Activated CD8-positive, alpha-beta memory T cell treated with anti-CD3 and anti-CD28 coated beads, Interleukin-2, amount 10 ng/mL, durations not matched to agents 7 days and 5 days (primary cell): ENCODE data around the gene ASPRV1. TPM values are rescaled to one million over a fixed set of nuclear protein-coding genes. Genes with fewer than 3 reads are reported as not detected.
"Not testable (repeated sequence)": the region's sequence is repeated elsewhere in the genome, so short reads cannot be mapped to it uniquely, and the experiment has no call there.

ENCODE experiments used
- ATAC-seq: fragments of 150-1000 bp; cut with Tn5 transposase; one replicate; pipeline ENCODE4 v1.10.0; 2021; ENCODE audit warnings: moderate library complexity
- CTCF ChIA-PET: fragments of 350-600 bp; sonication (Branson Sonifier 250); formaldehyde crosslinking; loops from one replicate; lab custom pipeline; 2021; ENCODE audit warnings: antibody characterized with exemption; lab: Charles Lee
- DNase-seq: peaks from one replicate; pipeline ENCODE4 v3.0.0-alpha.2; 2020
- H3K27ac Mint-ChIP-seq: one replicate; pipeline ENCODE4 v1.8.0; 2021; ENCODE audit warnings: mild to moderate bottlenecking, mixed read lengths
- H3K27me3 Mint-ChIP-seq: one replicate; pipeline ENCODE4 v1.8.0; 2021; ENCODE audit warnings: mixed read lengths
- H3K36me3 Mint-ChIP-seq: one replicate; pipeline ENCODE4 v1.8.0; 2021; ENCODE audit warnings: mild to moderate bottlenecking, mixed read lengths
- H3K4me1 Mint-ChIP-seq: one replicate; pipeline ENCODE4 v1.8.0; 2021; ENCODE audit warnings: mixed read lengths
- H3K4me3 Mint-ChIP-seq: one replicate; pipeline ENCODE4 v1.8.0; 2021; ENCODE audit warnings: mild to moderate bottlenecking, moderate library complexity, mixed read lengths
- H3K9me3 Mint-ChIP-seq: one replicate; pipeline ENCODE4 v1.8.0; 2022; ENCODE audit warnings: low read depth, mixed read lengths
- total RNA-seq, 2 experiments: library from RNA; stranded (reverse); gene quantifications; one replicate each; pipeline ENCODE4 v1.2.3, GENCODE V29; 2021

Gene ASPRV1
- total RNA-seq, 2 experiments from 2014 or later = 1.3 to 1.8 TPM

DNA sequence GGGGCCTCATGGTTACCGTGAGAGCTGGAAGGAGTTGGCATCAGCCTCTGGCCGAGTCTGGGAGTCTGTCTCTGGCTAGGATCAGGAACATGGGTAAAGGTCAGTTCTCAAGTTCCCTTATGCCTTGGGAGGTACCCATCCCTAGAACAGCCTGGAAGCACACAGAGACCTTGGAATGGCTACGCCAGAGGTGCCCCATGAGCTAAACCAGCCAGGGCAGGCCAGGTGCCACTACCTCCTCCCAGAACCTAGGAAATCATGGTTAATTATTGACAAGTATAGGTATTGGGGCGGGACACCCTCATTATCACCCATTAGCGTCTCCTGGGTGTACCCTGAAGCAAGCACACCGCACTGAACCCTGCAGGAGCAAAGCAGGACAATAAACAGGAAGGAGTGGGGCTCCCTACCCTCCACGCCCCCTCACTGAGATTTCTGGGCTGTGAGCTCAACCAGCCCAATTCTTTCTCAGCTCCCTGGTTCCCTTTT is 3.0 kb upstream of the ASPRV1 start:
- no peaks in the 10 kb centered on the region for H3K9me3 Mint-ChIP-seq
- H3K36me3 Mint-ChIP-seq = no peaks in the 10 kb centered on the region
- H3K4me1 Mint-ChIP-seq = peaks cover 2% of the 10 kb centered on the region
- peaks cover 2% of the 10 kb centered on the region for H3K27me3 Mint-ChIP-seq
- no peak overlapping the region for H3K4me3 Mint-ChIP-seq
- ATAC-seq (no peak), DNase-seq (no peak)
- H3K27ac Mint-ChIP-seq = no peak overlapping the region
- CTCF ChIA-PET = interaction anchor here (1.0 kb wide), 1 partner anchor 227 kb away, joined by 3 read pairs; the partner anchor contains the start of gene C2orf42

DNA sequence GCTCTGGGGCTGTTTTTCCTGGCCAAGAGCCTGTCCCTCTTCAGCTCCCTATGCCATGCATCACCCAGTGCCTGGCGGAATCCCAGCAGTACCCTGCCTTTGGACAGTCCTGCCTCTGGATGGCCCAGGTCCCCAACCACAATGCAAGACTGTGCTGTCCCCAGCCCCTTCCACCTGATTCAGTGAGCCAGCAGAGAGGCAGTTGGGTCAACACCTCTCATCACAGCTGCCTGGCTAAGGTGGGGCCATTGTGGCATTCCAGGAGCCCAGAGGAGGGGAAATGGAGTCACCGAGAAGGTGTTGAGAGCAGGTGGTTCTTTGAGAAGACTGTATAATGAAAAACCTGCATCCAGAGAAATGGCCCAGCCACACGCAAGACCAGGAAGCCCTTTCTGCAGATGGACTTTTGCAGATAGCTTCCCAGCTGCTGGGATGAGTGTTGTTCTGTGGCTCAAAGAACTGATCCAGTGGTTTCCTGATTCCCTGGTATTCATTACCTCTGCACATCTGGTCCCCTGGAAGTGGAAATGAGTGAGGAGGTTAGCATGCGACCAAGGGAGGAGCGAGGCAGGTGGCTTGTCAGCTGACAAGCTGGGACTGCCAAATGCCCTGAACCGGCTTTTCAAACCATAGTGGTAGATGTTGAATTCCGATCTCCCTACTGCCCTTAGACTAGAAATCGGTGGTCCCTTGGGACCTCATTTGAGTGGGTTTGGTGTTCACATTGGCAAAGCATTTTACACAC is 1.7 kb upstream of the ASPRV1 start:
- no peaks in the 10 kb centered on the region for H3K9me3 Mint-ChIP-seq
- H3K36me3 Mint-ChIP-seq = no peaks in the 10 kb centered on the region
- CTCF ChIA-PET = interaction anchor here (1.0 kb wide), 1 partner anchor 228 kb away, joined by 3 read pairs; the partner anchor contains the start of gene C2orf42
- H3K4me3 Mint-ChIP-seq = no peak overlapping the region
- H3K27ac Mint-ChIP-seq = no peak overlapping the region
- H3K4me1 Mint-ChIP-seq = peaks cover 4% of the 10 kb centered on the region
- ATAC-seq = no peak
- peaks cover 5% of the 10 kb centered on the region for H3K27me3 Mint-ChIP-seq
- DNase-seq = no peak

DNA sequence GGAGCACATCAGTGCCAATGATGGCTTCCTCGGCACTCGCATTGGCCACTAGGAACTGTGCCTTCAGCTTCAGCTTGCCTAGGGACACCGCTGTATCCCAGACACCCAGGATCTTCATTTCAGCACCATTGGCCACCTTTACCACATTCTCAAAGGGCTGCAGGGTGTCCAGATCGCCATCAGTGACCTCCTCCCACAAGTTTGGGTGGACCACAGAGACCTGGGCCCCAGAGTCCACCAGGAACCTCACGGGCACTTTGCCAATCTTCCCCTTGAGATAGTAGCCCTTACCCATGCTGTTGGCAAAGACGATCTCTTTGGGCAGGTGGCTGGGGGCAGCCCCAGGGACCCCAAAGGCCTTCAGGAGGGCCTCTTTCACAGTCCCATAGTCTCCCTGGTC is 610 bp downstream of the ASPRV1 start:
- Mint-ChIP-seq H3K27ac (no peak overlapping the region), H3K4me3 (no peak overlapping the region), H3K4me1 (peaks cover 11% of the 10 kb centered on the region), H3K9me3 (no peaks in the 10 kb centered on the region), H3K36me3 (no peaks in the 10 kb centered on the region), H3K27me3 (peaks cover 25% of the 10 kb centered on the region)
- no peak for ATAC-seq
- no peak for DNase-seq
- CTCF ChIA-PET = interaction anchor here (0.8 kb wide), 1 partner anchor 13 kb away, joined by 3 read pairs; no protein-coding TSS in a partner anchor

DNA sequence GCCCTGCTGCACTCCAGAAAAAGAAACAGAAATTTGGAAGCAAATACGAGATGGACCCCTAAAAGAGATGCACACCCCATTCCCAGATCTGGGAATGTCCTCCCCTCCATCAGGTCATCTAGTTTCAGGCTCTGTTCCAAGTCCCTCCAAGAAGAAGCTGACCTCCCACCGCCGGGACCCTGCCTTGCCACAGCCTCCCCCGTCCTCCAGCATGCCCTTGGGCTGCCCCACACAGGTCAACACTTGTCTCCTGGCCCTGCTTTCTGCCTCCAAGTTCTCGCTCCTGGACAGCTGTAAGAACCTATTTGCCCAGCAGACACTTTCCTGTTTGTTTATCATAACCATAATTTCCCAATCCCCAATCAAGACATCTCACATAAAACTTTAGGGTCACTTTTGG is 2.0 kb downstream of the ASPRV1 start:
- Mint-ChIP-seq H3K4me3 (no peak overlapping the region), H3K9me3 (no peaks in the 10 kb centered on the region), H3K36me3 (no peaks in the 10 kb centered on the region), H3K27me3 (peaks cover 31% of the 10 kb centered on the region), H3K4me1 (peaks cover 9% of the 10 kb centered on the region), H3K27ac (no peak overlapping the region)
- ATAC-seq (no peak), DNase-seq (no peak)
- CTCF ChIA-PET = interaction anchor here (1.2 kb wide), 1 partner anchor 112 kb away, joined by 3 read pairs; no protein-coding TSS in a partner anchor

DNA sequence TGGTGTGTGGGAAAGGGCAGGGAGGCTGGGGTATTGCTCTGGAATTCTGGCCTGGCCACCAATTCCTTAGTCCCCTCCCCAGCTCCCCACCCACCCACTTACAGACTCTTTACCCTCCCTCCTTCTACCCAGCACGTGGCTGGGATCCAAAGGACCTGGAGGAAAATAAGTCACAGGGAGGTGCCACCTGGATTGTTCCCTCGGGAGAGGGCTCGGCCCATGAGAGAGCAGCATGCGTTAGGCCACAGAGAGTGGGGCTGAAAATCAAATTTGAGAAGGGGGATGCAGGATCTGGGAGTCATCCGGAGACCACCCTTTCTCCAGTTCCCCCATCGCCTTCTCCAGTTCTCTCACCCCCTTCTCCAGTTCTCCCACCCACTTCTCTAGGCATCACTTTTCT is 3.0 kb downstream of the ASPRV1 start:
- ATAC-seq = no peak
- CTCF ChIA-PET = interaction anchor here (1.1 to 1.2 kb wide), 2 partner anchors 113 to 180 kb away, joined by 3 read pairs; no protein-coding TSS in a partner anchor

DNA sequence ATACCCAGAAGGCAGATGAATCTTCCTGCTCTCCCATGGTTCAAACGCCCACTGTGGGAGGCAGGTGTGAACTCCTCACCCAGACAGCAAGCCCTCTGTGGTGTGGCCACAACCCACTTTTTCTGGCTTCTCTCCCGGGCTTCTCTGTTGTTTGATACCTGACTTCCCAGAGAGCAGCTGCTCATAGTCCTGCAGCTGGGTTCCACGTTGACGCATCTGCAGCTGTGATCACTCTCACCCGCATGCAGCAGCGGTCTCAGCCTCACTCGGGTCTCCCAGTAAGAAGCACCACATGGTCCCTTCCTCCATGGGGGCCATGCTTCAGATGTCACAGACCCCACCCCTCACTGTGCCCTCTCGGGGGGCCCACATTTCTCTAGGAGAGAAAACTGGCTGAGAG is 3.5 kb downstream of the ASPRV1 start:
- no peaks in the 10 kb centered on the region for H3K9me3 Mint-ChIP-seq
- no peaks in the 10 kb centered on the region for H3K36me3 Mint-ChIP-seq
- CTCF ChIA-PET = interaction anchor here (1.1 kb wide), 1 partner anchor 181 kb away, joined by 3 read pairs; no protein-coding TSS in a partner anchor
- no peak overlapping the region for H3K27ac Mint-ChIP-seq
- ATAC-seq (peak; percentile 36), DNase-seq (no peak)
- peaks cover 31% of the 10 kb centered on the region for H3K27me3 Mint-ChIP-seq
- H3K4me3 Mint-ChIP-seq = no peak overlapping the region
- peaks cover 9% of the 10 kb centered on the region for H3K4me1 Mint-ChIP-seq

More for the DNA sequence above, 3.0 kb downstream of the ASPRV1 start:
- Mint-ChIP-seq H3K4me3 (no peak overlapping the region), H3K27ac (no peak overlapping the region), H3K36me3 (no peaks in the 10 kb centered on the region), H3K9me3 (no peaks in the 10 kb centered on the region), H3K4me1 (peaks cover 9% of the 10 kb centered on the region), H3K27me3 (peaks cover 31% of the 10 kb centered on the region)
- no peak for DNase-seq

DNA sequence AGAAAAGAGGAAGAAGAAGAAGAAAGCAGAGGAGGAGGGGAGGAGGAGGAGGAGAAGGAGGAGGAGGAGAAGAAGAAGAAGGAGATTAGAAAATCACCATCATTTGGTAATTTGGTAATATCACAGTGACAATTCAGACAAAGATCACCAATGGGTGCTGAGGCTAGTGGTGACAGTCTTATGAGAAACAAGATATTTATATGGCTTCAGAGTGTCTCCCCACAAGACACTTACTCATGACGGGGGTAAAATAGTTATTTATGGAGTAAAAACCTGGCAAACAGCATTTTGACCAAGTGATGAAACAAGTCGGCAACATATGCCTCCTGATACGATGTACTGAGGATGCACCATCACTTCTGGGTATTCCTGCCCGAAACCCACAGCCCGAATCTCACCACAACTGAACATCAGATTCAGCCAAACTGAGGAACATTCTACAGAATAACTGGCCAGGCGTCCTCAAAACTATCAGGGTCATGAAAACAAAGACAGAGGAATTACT is 4.9 kb downstream of the ASPRV1 start:
- H3K9me3 Mint-ChIP-seq = no peaks in the 10 kb centered on the region
- H3K27ac Mint-ChIP-seq = no peak overlapping the region
- H3K4me3 Mint-ChIP-seq = no peak overlapping the region
- H3K27me3 Mint-ChIP-seq = peaks cover 31% of the 10 kb centered on the region
- H3K4me1 Mint-ChIP-seq = peaks cover 10% of the 10 kb centered on the region
- H3K36me3 Mint-ChIP-seq = no peaks in the 10 kb centered on the region
- ATAC-seq (no peak), DNase-seq (no peak)
- CTCF ChIA-PET = no interaction called here

DNA sequence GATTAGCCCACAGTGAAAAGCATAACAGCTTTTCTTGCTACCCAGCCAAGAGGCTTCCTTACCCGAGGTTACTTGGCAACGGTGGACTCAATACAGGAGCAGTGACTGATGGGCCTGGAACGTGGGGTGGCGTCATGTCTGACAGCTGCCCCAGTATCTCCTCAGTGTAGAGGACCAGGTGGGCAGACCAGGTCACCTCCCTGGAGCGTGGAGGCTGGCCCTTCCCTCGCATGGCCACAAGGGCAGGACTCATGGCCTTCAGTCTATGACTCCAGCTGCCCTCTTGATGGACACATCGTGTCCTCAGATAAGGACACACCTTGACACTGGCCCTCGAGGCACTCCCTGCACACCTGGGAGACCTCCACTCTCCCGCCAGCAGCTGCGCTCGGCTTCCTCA is 6.4 kb downstream of the ASPRV1 start:
- no peaks in the 10 kb centered on the region for H3K36me3 Mint-ChIP-seq
- no peak for DNase-seq
- H3K9me3 Mint-ChIP-seq = no peaks in the 10 kb centered on the region
- ATAC-seq = no peak
- H3K27ac Mint-ChIP-seq = no peak overlapping the region
- CTCF ChIA-PET = interaction anchor here (0.7 to 1.5 kb wide), 3 partner anchors 8 to 116 kb away, joined by 3 read pairs; no protein-coding TSS in a partner anchor
- peaks cover 31% of the 10 kb centered on the region for H3K27me3 Mint-ChIP-seq
- H3K4me1 Mint-ChIP-seq = peaks cover 10% of the 10 kb centered on the region
- no peak overlapping the region for H3K4me3 Mint-ChIP-seq

DNA sequence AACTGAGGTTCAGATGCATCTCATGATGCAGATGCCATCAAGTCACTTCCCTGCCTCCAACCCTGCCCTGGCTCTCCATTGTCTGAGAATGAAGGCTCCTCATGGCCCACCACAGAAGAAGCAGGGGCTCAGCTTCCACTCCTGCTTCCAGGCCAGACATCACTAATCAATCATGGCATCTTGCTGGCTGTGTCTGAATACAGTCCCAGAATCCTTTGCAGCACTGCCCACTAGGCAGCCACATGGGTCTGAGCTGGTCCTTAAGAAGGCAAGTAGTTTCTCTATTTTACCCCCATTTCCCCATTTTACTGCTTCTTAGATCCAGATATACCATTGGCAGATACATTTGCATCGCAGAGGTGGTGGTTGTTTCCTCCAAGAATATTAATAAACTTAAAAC is 7.3 kb downstream of the ASPRV1 start:
- Mint-ChIP-seq H3K27me3 (peaks cover 26% of the 10 kb centered on the region), H3K4me1 (peaks cover 11% of the 10 kb centered on the region), H3K9me3 (no peaks in the 10 kb centered on the region), H3K4me3 (no peak overlapping the region), H3K36me3 (no peaks in the 10 kb centered on the region), H3K27ac (no peak overlapping the region)
- no peak for DNase-seq
- CTCF ChIA-PET = no interaction called here
- ATAC-seq = no peak

DNA sequence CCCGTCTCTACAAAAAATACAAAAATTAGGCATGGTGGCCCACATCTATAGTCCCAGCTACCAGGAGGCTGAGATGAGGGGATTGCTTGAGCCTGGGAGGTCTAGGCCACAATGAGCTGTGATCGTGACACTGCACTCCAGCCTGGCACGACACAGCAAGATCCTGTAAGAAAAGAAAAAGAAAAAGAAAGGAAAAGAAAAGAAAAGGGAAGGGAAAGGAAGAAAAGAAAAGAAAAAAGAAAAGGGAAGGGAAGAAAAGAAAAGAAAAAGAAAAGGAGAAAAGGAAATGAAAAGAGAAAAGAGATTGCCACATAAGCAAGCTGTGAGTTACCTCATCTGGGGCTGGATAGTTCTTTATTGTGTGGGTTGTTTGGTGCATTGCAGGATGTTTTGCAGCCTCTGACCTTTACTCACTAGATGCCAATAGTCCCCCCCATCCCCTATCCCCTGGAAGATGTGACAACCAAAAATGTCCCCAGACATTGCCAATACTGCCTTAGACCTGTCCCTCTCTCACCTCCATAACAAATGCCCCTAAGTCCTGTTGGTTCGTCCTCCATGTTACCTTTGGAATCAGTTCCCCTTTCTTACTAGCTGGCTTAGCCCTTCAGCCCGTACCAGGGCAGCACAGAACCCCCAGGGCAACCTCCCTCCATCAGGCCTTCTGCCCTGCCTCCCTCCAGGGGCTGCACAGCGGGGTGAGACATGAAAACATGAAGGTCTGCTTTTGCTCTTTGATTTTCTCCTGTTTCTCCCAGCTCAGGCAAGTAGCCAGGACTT is 8.9 kb downstream of the ASPRV1 start:
- no peaks in the 10 kb centered on the region for H3K36me3 Mint-ChIP-seq
- ATAC-seq (no peak), DNase-seq (peak; percentile 27)
- H3K9me3 Mint-ChIP-seq = no peaks in the 10 kb centered on the region
- H3K27me3 Mint-ChIP-seq = peaks cover 23% of the 10 kb centered on the region
- CTCF ChIA-PET = interaction anchor here (1.1 kb wide), 1 partner anchor 119 kb away, joined by 3 read pairs; no protein-coding TSS in a partner anchor
- peak overlapping the region; percentile 56 for H3K27ac Mint-ChIP-seq
- H3K4me1 Mint-ChIP-seq = peaks cover 9% of the 10 kb centered on the region
- H3K4me3 Mint-ChIP-seq = no peak overlapping the region

DNA sequence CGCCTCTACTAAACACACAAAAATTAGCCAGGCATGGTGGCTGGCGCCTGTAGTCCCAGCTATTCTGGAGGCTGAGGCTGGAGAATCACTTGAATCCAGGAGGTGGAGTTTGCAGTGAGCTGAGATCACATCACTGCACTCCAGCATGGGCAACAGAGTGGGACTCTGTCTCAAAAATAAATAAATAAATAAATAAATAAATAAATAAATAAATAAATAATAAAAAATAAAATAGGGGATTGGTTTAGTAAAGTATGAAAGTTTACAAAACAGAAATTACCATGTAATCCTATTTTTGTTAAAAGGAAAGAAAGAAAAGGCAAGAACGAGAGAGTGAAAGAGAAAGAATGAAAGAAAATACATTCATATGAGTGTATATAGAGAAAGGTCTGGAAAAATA is 10.8 kb downstream of the ASPRV1 start:
- peaks cover 26% of the 10 kb centered on the region for H3K4me1 Mint-ChIP-seq
- not testable (repeated sequence) for H3K27me3 Mint-ChIP-seq, H3K9me3 Mint-ChIP-seq, DNase-seq, ATAC-seq, H3K4me3 Mint-ChIP-seq, H3K36me3 Mint-ChIP-seq, H3K27ac Mint-ChIP-seq
- CTCF ChIA-PET = interaction anchor here (0.6 kb wide), 1 partner anchor 64 kb away, joined by 3 read pairs; no protein-coding TSS in a partner anchor

DNA sequence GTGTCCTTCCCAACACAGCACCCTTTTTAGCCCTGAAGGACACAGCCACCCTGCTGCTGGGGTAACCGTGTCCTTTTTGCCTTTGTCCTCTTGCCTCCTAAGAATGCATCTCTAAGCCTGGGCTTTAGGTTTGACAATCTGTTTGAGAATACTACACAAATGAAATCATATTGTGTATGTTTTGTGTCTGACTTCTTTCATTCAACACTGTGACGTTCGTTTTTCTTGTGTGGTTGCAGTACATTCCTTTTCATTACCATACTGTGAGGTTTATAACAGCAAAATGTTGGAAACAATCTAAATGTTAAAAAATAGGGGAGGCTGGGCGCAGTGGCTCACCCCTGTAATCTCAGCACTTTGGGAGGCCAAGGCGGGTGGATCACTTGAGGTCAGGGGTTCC is 11.2 kb downstream of the ASPRV1 start:
- Mint-ChIP-seq H3K4me1 (peaks cover 31% of the 10 kb centered on the region), H3K4me3 (no peak overlapping the region), H3K9me3 (no peaks in the 10 kb centered on the region), H3K27ac (no peak overlapping the region), H3K36me3 (peaks cover 2% of the 10 kb centered on the region), H3K27me3 (peaks cover under 1% of the 10 kb centered on the region)
- peak; percentile 38 for DNase-seq
- CTCF ChIA-PET = interaction anchor here (0.6 kb wide), 1 partner anchor 64 kb away, joined by 3 read pairs; no protein-coding TSS in a partner anchor
- ATAC-seq = no peak
